ENCODE measurements around the gene C22orf31. TPM values are rescaled to one million over a fixed set of nuclear protein-coding genes. Genes with fewer than 3 reads are reported as not detected.

C22orf31 gene
- total RNA-seq, 1 experiment from 2014 or later, result not detected

GRCh38 chr22:29092243-29092642 is 30.6 kb upstream of the C22orf31 start:
- BruUV-seq (replicated peaks), result no TSS peak
- POLR2A ChIA-PET, result no interaction called here
- Histone ChIP-seq H3K9me3 (ENCODE audit: control insufficient read depth in 1 of 2, insufficient read depth in 1 of 2, low read depth in 1 of 2, low read length in 2 of 2) (no peaks in the 10 kb centered on the region), H3K79me2 (ENCODE audit: insufficient read depth, low read length) (no peaks in the 10 kb centered on the region), H3K27me3 (ENCODE audit: insufficient read depth, low read length) (no peaks in the 10 kb centered on the region), H4K20me1 (ENCODE audit: insufficient read depth) (no peaks in the 10 kb centered on the region), H3K4me2 (ENCODE audit: low read length) (no peak overlapping the region), H2AFZ (ENCODE audit: low read depth, low read length, poor library complexity, severe bottlenecking) (no peak overlapping the region), H3K36me3 (ENCODE audit: control insufficient read depth in 1 of 2, insufficient read depth in 2 of 2, low read length in 2 of 2) (no peaks in the 10 kb centered on the region), H3K9ac (ENCODE audit: low read length) (no peak overlapping the region), H3K9me2 (ENCODE audit: insufficient read depth) (no peaks in the 10 kb centered on the region), H3K27ac (ENCODE audit: low read depth, low read length) (no peak overlapping the region), H3K4me3 (replicated peaks in 1 of 2; ENCODE audit: low read depth in 1 of 2, low read length in 2 of 2) (no peak overlapping the region), H3K4me1 (ENCODE audit: control insufficient read depth in 1 of 2, insufficient read depth in 2 of 2, low read length in 2 of 2) (peaks cover 3 to 5% of the 10 kb centered on the region in 2 experiments; a peak in 3 of 4 replicates)
- CTCF ChIA-PET, result no interaction called here
- intact Hi-C loops (cut with micrococcal nuclease), result no loop called here
- ATAC-seq, result no peak
- TF ChIP-seq RAD21 (IDR thresholded peaks at IDR 0.05; ENCODE audit: low read depth) (no peak), JUND (IDR thresholded peaks at IDR 0.05) (no peak), TCF7L2 (IDR thresholded peaks at IDR 0.05; ENCODE audit: borderline replicate concordance, extremely low read depth, insufficient read depth, insufficient read length) (no peak), POLR2A (IDR thresholded peaks at IDR 0.05; ENCODE audit: borderline replicate concordance, extremely low read depth, insufficient read depth, insufficient read length) (no peak), ZNF274 (IDR thresholded peaks at IDR 0.05; ENCODE audit: low read depth, low read length) (no peak), FOSL1 (IDR thresholded peaks at IDR 0.05; ENCODE audit: low read depth) (no peak), EGR1 (IDR thresholded peaks at IDR 0.05; ENCODE audit: low read depth) (no peak), SIN3A (IDR thresholded peaks at IDR 0.05; ENCODE audit: low read depth) (no peak), SRF (IDR thresholded peaks at IDR 0.05; ENCODE audit: low read depth) (no peak), EZH2 (IDR thresholded peaks at IDR 0.05) (no peak), SP1 (IDR thresholded peaks at IDR 0.05; ENCODE audit: low read depth) (no peak)
- TF ChIP-seq, protein P1, sequence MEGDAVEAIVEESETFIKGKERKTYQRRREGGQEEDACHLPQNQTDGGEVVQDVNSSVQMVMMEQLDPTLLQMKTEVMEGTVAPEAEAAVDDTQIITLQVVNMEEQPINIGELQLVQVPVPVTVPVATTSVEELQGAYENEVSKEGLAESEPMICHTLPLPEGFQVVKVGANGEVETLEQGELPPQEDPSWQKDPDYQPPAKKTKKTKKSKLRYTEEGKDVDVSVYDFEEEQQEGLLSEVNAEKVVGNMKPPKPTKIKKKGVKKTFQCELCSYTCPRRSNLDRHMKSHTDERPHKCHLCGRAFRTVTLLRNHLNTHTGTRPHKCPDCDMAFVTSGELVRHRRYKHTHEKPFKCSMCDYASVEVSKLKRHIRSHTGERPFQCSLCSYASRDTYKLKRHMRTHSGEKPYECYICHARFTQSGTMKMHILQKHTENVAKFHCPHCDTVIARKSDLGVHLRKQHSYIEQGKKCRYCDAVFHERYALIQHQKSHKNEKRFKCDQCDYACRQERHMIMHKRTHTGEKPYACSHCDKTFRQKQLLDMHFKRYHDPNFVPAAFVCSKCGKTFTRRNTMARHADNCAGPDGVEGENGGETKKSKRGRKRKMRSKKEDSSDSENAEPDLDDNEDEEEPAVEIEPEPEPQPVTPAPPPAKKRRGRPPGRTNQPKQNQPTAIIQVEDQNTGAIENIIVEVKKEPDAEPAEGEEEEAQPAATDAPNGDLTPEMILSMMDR (IDR thresholded peaks at IDR 0.05 in 2 of 3, conservative IDR thresholded peaks at IDR 0.05 in 1 of 3; ENCODE audit: borderline replicate concordance in 1 of 3, insufficient read depth in 1 of 3, low read depth in 2 of 3, low read length in 2 of 3), result no peak
- TF ChIP-seq, protein P2, sequence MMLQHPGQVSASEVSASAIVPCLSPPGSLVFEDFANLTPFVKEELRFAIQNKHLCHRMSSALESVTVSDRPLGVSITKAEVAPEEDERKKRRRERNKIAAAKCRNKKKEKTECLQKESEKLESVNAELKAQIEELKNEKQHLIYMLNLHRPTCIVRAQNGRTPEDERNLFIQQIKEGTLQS (IDR thresholded peaks at IDR 0.05), result no peak
- TF ChIP-seq, protein P3, sequence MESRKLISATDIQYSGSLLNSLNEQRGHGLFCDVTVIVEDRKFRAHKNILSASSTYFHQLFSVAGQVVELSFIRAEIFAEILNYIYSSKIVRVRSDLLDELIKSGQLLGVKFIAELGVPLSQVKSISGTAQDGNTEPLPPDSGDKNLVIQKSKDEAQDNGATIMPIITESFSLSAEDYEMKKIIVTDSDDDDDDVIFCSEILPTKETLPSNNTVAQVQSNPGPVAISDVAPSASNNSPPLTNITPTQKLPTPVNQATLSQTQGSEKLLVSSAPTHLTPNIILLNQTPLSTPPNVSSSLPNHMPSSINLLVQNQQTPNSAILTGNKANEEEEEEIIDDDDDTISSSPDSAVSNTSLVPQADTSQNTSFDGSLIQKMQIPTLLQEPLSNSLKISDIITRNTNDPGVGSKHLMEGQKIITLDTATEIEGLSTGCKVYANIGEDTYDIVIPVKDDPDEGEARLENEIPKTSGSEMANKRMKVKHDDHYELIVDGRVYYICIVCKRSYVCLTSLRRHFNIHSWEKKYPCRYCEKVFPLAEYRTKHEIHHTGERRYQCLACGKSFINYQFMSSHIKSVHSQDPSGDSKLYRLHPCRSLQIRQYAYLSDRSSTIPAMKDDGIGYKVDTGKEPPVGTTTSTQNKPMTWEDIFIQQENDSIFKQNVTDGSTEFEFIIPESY (IDR thresholded peaks at IDR 0.05; ENCODE audit: extremely low read depth, insufficient replicate concordance, low read length), result no peak
- TF ChIP-seq, protein P4, sequence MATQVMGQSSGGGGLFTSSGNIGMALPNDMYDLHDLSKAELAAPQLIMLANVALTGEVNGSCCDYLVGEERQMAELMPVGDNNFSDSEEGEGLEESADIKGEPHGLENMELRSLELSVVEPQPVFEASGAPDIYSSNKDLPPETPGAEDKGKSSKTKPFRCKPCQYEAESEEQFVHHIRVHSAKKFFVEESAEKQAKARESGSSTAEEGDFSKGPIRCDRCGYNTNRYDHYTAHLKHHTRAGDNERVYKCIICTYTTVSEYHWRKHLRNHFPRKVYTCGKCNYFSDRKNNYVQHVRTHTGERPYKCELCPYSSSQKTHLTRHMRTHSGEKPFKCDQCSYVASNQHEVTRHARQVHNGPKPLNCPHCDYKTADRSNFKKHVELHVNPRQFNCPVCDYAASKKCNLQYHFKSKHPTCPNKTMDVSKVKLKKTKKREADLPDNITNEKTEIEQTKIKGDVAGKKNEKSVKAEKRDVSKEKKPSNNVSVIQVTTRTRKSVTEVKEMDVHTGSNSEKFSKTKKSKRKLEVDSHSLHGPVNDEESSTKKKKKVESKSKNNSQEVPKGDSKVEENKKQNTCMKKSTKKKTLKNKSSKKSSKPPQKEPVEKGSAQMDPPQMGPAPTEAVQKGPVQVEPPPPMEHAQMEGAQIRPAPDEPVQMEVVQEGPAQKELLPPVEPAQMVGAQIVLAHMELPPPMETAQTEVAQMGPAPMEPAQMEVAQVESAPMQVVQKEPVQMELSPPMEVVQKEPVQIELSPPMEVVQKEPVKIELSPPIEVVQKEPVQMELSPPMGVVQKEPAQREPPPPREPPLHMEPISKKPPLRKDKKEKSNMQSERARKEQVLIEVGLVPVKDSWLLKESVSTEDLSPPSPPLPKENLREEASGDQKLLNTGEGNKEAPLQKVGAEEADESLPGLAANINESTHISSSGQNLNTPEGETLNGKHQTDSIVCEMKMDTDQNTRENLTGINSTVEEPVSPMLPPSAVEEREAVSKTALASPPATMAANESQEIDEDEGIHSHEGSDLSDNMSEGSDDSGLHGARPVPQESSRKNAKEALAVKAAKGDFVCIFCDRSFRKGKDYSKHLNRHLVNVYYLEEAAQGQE (IDR thresholded peaks at IDR 0.05; ENCODE audit: low read depth), result no peak
- RAD21 ChIA-PET (ENCODE audit: low non-redundant PET in 1 of 2, low total read pairs in 2 of 2, uncharacterized antibody in 2 of 2, unreplicated experiment in 2 of 2), result no interaction called here
- DNase-seq (ENCODE audit: low read depth, low spot score), result no peak

All from HCT116 (cell line).